Measurements from ENCODE around the gene RNASE2. TPM values are rescaled to one million over a fixed set of nuclear protein-coding genes. Genes with fewer than 3 reads are reported as not detected.
"Not testable (repeated sequence)": the region's sequence is repeated elsewhere in the genome, so short reads cannot be mapped to it uniquely, and the experiment has no call there.

Gene RNASE2
- total RNA-seq, 1 experiment from 2014 or later: not detected

GRCh38 chr14:20956376-20956976 is 1.2 kb downstream of the RNASE2 start:
- BruUV-seq (replicated peaks): no TSS peak
- CTCF ChIA-PET: no interaction called here
- no peak for DNase-seq (ENCODE audit: low spot score)
- Histone ChIP-seq H3K27ac (ENCODE audit: low read depth, low read length, poor library complexity, severe bottlenecking) (no peak overlapping the region), H3K27me3 (replicated peaks; ENCODE audit: insufficient read depth, low read depth, low read length, poor library complexity) (no peaks in the 10 kb centered on the region), H3K9me3 (ENCODE audit: low read depth, low read length, poor library complexity, severe bottlenecking) (no peaks in the 10 kb centered on the region), H3K36me3 (ENCODE audit: insufficient read depth, low read length, poor library complexity, severe bottlenecking) (no peaks in the 10 kb centered on the region), H3K4me1 (ENCODE audit: insufficient read depth, low read length, poor library complexity, severe bottlenecking) (peaks cover 2% of the 10 kb centered on the region), H3K4me3 (ENCODE audit: low read depth, low read length, poor library complexity, severe bottlenecking) (no peak overlapping the region)
- intact Hi-C loops (cut with micrococcal nuclease; ENCODE audit: unreplicated experiment): no loop called here
- POLR2A ChIA-PET (ENCODE audit: low non-redundant PET): no interaction called here
- no peak for TF ChIP-seq CTCF (conservative IDR thresholded peaks at IDR 0.05; ENCODE audit: low read depth, low read length)
- no peak for TF ChIP-seq EZH2 (IDR thresholded peaks at IDR 0.05; ENCODE audit: borderline replicate concordance, low read depth, low read length, poor library complexity, severe bottlenecking)

GRCh38 chr14:20958946-20959345 is 3.7 kb downstream of the RNASE2 start:
- CTCF ChIA-PET: interaction anchor here (1.3 kb wide), 1 partner anchor 12 kb away, joined by 3 read pairs; no protein-coding TSS in a partner anchor

GRCh38 chr14:20969336-20969735 is 14.0 kb downstream of the RNASE2 start:
- ChIA-PET CTCF (no interaction called here), POLR2A (ENCODE audit: low non-redundant PET) (no interaction called here)
- H3K27ac ChIP-seq (ENCODE audit: low read depth, low read length, poor library complexity, severe bottlenecking): no peak overlapping the region
- intact Hi-C loops (cut with micrococcal nuclease; ENCODE audit: unreplicated experiment): no loop called here
- TF ChIP-seq CTCF (conservative IDR thresholded peaks at IDR 0.05; ENCODE audit: low read depth, low read length): no peak
- TF ChIP-seq EZH2 (IDR thresholded peaks at IDR 0.05; ENCODE audit: borderline replicate concordance, low read depth, low read length, poor library complexity, severe bottlenecking): no peak
- no peaks in the 10 kb centered on the region for H3K27me3 ChIP-seq (replicated peaks; ENCODE audit: insufficient read depth, low read depth, low read length, poor library complexity)
- BruUV-seq (replicated peaks): no TSS peak
- H3K4me3 ChIP-seq (ENCODE audit: low read depth, low read length, poor library complexity, severe bottlenecking): no peak overlapping the region
- peaks cover 3% of the 10 kb centered on the region for H3K4me1 ChIP-seq (ENCODE audit: insufficient read depth, low read length, poor library complexity, severe bottlenecking)
- H3K9me3 ChIP-seq (ENCODE audit: low read depth, low read length, poor library complexity, severe bottlenecking): no peaks in the 10 kb centered on the region
- no peak for DNase-seq (ENCODE audit: low spot score)
- no peaks in the 10 kb centered on the region for H3K36me3 ChIP-seq (ENCODE audit: insufficient read depth, low read length, poor library complexity, severe bottlenecking)

More at GRCh38 chr14:20958946-20959345, 3.7 kb downstream of the RNASE2 start:
- H3K27ac ChIP-seq (ENCODE audit: low read depth, low read length, poor library complexity, severe bottlenecking); H3K4me3 ChIP-seq (ENCODE audit: low read depth, low read length, poor library complexity, severe bottlenecking); H3K4me1 ChIP-seq (ENCODE audit: insufficient read depth, low read length, poor library complexity, severe bottlenecking); DNase-seq (ENCODE audit: low spot score); H3K36me3 ChIP-seq (ENCODE audit: insufficient read depth, low read length, poor library complexity, severe bottlenecking); H3K27me3 ChIP-seq (replicated peaks; ENCODE audit: insufficient read depth, low read depth, low read length, poor library complexity); BruUV-seq (replicated peaks); intact Hi-C loops (cut with micrococcal nuclease; ENCODE audit: unreplicated experiment); POLR2A ChIA-PET (ENCODE audit: low non-redundant PET); H3K9me3 ChIP-seq (ENCODE audit: low read depth, low read length, poor library complexity, severe bottlenecking): not testable (repeated sequence)

- intact Hi-C loops (cut with micrococcal nuclease; ENCODE audit: unreplicated experiment): loop anchor here (2.0 to 5.0 kb wide), 2 partner anchors 98 to 338 kb away; no protein-coding TSS in a partner anchor
- H3K4me3 ChIP-seq (ENCODE audit: low read depth, low read length, poor library complexity, severe bottlenecking): peak overlapping the region; percentile 58
- ChIA-PET POLR2A (ENCODE audit: low non-redundant PET) (interaction anchor here (0.5 to 0.6 kb wide), 2 partner anchors 9 to 285 kb away, joined by 4 read pairs; no protein-coding TSS in a partner anchor), CTCF (interaction anchor here (0.6 to 2.0 kb wide), 22 partner anchors 8 to 555 kb away, joined by 3 to 21 read pairs (median 4); no protein-coding TSS in a partner anchor)
- peaks cover 3% of the 10 kb centered on the region for H3K4me1 ChIP-seq (ENCODE audit: insufficient read depth, low read length, poor library complexity, severe bottlenecking)
- BruUV-seq (replicated peaks): no TSS peak
- no peak for DNase-seq (ENCODE audit: low spot score)
- H3K9me3 ChIP-seq (ENCODE audit: low read depth, low read length, poor library complexity, severe bottlenecking): no peaks in the 10 kb centered on the region
- TF ChIP-seq CTCF (conservative IDR thresholded peaks at IDR 0.05; ENCODE audit: low read depth, low read length) (no peak), EZH2 (IDR thresholded peaks at IDR 0.05; ENCODE audit: borderline replicate concordance, low read depth, low read length, poor library complexity, severe bottlenecking) (no peak)
- no peaks in the 10 kb centered on the region for H3K27me3 ChIP-seq (replicated peaks; ENCODE audit: insufficient read depth, low read depth, low read length, poor library complexity)
- H3K36me3 ChIP-seq (ENCODE audit: insufficient read depth, low read length, poor library complexity, severe bottlenecking): no peaks in the 10 kb centered on the region
- no peak overlapping the region for H3K27ac ChIP-seq (ENCODE audit: low read depth, low read length, poor library complexity, severe bottlenecking)
Measured at GRCh38 chr14:20970647-20970982, 15.3 kb downstream of the RNASE2 start.

All from A673 (cell line).